ENCODE measurements around the gene RCOR3.
A peak's percentile ranks its signal among the peaks of the same experiment; 100 is the strongest.

The RCOR3 gene

GRCh38 chr1:211326140-211326527 lies 67.0 kb downstream of the RCOR3 start:
- DNase-seq, result no peak

GRCh38 chr1:211326528-211327345 lies 67.6 kb downstream of the RCOR3 start, which contains the start of gene TRAF5:
TSS of gene TRAF5 (plus strand) at chr1:211326833. CDS start at chr1:211353240, 26,407 bp downstream.
- peak; percentile 33 to 35 for DNase-seq

GRCh38 chr1:211327346-211327921 lies 68.3 kb downstream of the RCOR3 start:
- DNase-seq, result no peak

- no peak for DNase-seq
Measured at GRCh38 chr1:211328084-211328694, 69.0 kb downstream of the RCOR3 start.

GRCh38 chr1:211328866-211329475 lies 69.8 kb downstream of the RCOR3 start:
- no peak for DNase-seq

GRCh38 chr1:211329764-211330201 lies 70.6 kb downstream of the RCOR3 start:
- DNase-seq, result no peak

- DNase-seq, result no peak
Measured at GRCh38 chr1:211330282-211330936, 71.2 kb downstream of the RCOR3 start.

- DNase-seq, result no peak
Measured at GRCh38 chr1:211331011-211331709, 72.0 kb downstream of the RCOR3 start.

- DNase-seq, result no peak
Measured at GRCh38 chr1:211332036-211332616, 73.0 kb downstream of the RCOR3 start.

- no peak for DNase-seq
Measured at GRCh38 chr1:211332830-211333229, 73.7 kb downstream of the RCOR3 start.

- DNase-seq, result no peak
Measured at GRCh38 chr1:211333906-211334305, 74.7 kb downstream of the RCOR3 start.

- no peak for DNase-seq
Measured at GRCh38 chr1:211334986-211335385, 75.8 kb downstream of the RCOR3 start.

GRCh38 chr1:211335522-211336157 lies 76.5 kb downstream of the RCOR3 start:
- DNase-seq, result no peak

- no peak for DNase-seq
Measured at GRCh38 chr1:211336161-211336560, 77.0 kb downstream of the RCOR3 start.

GRCh38 chr1:211336775-211337174 lies 77.6 kb downstream of the RCOR3 start:
- no peak for DNase-seq

- DNase-seq, result no peak
Measured at GRCh38 chr1:211337430-211338223, 78.5 kb downstream of the RCOR3 start.

GRCh38 chr1:211338224-211338620 lies 79.1 kb downstream of the RCOR3 start:
- no peak for DNase-seq

- DNase-seq, result no peak
Measured at GRCh38 chr1:211339631-211340041, 80.5 kb downstream of the RCOR3 start.

- DNase-seq, result no peak
Measured at GRCh38 chr1:211340622-211341507, 81.7 kb downstream of the RCOR3 start.

Measured in SHP77 (cell line).